Inflammatory macrophage treated with lipopolysaccharide for 4 hours (primary cell): ENCODE data around the gene TMEM212.
A peak's percentile ranks its signal among the peaks of the same experiment; 100 is the strongest.
"Not testable (repeated sequence)": the region's sequence is repeated elsewhere in the genome, so short reads cannot be mapped to it uniquely, and the experiment has no call there.

Source experiments
- DNase-seq: peaks from one replicate; pipeline ENCODE4 v3.0.0-alpha.2; 2020

TMEM212 gene

DNA sequence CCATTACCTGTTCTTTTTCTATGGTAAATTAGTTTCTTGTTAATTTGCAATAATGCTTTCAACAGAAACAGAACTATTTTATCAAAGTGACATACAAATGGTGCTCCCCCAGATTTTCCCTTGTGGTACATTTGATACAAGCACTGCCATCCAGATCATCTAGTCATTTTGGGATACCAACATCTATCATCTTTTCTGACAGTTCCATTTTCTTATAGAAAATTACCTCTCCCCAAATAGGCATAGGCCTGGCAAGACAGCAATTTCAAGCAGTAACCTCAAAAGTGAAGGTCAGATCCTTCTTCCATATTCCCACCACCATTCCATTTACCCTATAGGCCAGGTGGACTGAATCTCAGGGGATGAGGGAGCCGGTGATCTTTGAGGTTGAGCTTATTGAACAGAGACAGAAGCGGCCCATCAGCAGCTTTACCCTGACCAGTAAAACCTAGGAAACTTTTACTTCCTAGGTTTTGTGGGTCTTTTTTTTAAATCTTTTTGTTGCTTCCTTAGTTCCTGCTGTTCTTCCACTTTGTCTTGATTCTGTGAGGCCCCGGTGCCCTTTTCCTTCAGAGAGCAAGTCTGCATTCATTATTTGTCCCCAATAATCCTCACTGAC lies 29.8 kb upstream of the TMEM212 start:
- no peak for DNase-seq

DNA sequence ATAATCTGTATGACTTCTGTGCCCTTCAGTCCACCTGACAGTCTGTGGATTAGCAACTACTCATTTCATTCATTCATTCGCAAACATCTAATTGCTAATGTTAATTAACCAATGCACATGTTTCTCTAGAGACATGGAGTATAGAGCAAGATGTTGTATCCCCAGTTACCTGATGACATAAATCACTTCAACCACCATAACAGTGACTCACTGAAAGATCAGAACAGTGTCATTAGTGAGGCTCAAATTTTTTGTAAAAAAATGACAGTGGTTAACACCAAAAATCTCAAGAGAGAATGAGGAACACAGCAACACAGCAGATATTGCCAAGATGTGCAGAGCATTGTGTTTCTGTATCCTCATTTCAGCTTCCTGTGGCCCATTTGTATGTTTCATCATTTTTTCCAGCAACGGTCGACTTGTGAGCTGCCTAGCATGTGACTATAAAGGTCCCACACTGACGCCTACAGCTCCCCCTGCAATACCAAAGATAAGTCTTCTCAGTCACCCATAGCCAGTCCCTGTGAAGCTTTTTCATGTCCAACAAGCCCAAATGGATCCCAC lies 29.2 kb upstream of the TMEM212 start:
- DNase-seq, result peak; percentile 99

DNA sequence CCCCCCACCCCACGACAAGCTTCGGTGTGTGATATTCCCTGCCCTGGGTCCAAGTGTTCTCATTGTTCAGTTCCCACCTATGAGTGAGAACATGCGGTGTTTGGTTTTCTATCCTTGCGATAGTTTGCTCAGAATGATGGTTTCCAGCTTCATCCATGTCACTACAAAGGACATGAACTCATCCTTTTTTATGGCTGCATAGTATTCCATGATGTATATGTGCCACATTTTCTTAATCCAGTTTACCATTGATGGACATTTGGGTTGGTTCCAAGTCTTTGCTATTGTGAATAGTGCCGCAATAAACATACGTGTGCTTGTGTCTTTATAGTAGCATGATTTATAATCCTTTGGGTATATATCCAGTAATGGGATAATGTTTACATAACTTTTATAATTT lies 28.5 kb upstream of the TMEM212 start:
- not testable (repeated sequence) for DNase-seq

DNA sequence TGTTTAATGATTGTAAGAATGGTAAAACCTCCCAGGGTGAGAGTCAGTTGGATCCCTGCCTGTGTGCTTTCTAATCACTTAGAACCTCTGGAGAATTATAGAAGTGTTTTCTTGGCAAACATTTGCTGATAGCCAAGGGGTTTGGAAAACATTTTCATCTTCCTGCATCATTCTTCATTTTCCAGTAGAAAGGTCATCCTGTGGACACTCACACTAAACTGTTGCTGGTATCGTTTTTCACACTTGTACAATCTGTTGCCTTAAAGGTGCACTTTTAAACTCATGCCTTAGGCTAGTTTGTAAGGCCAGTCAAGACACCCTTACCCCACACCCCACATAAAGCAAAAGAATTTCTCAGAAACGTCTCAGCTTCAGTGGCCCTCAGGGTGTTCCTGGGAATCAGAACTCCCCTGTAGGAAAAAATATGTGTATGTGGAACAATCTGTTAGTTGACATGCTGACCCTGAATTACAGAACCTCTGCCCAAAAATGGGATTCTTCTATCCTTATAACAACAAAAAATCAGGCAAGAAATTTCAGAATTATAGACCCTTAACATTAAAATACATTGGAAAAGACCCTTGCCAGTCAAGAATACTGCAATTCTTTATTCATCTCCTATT lies 27.1 kb upstream of the TMEM212 start:
- no peak for DNase-seq

DNA sequence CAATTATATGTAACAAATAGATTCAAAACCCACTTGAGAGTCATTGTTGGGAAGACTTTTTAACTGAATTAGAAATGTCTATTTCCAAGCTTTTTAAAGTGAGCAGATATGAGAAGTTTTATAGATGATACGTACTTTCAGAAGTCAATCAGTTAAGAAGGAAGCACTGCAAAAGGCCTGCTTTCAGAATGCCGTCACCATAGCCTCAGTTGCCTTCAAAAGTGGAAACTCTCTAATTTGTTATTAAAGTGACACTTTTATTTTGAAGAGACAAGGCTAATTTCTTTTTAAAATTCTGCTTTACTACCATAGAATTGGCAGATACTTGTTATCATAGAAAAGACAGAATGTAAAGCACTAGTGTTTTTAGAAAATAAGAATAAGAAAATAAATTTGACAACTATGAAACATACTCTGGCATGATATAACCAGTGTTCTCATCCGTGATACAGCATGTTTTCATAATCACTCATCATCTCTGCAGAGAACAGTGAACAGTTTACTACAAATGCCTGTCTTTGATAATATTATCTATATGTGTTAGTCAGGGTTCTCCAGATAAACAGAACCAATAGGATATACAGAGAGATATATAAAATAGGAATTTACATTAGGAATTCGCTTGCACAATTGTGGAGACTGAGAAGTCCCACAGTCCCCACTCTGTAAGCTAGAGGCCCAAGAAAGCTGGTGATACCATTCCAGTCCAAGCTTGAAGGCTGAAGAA lies 25.9 kb upstream of the TMEM212 start:
- peak; percentile 27 for DNase-seq

DNA sequence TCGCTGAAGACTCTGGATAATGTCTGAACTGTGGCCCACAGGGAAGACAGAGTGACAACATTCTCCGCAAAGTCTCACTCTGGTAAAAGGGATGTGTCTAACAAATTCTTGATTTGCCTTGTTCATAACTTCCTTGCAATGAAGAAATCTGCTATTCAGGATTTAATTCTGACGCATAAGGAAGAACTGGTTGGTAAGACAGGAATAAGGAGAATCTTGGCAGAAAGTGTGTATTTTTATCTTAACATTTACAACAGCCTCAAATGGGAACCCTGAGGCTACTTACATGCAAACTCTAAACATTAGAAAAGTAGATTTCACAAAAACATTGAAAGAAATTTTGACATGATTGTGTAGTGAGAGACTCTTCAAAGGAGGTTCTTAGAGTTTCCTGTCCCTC lies 22.1 kb upstream of the TMEM212 start:
- no peak for DNase-seq

DNA sequence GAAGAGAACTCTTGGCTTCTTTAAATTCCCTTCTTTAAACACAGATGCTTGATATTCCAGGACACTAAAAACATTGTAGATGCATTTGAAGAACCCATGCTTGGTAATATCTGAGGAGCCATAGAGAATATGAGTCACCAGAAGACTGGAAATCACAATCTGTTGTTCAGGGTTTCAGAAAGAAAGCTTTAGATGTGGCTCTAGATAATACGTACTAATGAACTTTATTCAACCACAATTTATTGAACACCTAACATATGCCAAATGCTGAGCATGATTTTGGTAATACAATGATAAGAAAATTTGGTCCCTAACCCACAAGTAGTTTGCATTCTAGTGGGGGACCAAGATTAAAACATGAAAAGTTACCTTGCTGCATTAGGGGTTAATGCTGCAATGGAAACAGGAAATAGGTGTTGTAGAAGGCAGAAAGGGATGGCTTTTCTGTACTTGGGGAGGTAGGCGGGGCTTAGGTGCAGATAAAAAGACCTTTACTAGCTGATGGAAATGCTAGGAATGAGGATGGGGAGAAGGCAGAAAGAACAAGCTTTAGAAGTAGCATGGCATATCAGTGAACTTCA lies 21.3 kb upstream of the TMEM212 start:
- DNase-seq, result no peak

DNA sequence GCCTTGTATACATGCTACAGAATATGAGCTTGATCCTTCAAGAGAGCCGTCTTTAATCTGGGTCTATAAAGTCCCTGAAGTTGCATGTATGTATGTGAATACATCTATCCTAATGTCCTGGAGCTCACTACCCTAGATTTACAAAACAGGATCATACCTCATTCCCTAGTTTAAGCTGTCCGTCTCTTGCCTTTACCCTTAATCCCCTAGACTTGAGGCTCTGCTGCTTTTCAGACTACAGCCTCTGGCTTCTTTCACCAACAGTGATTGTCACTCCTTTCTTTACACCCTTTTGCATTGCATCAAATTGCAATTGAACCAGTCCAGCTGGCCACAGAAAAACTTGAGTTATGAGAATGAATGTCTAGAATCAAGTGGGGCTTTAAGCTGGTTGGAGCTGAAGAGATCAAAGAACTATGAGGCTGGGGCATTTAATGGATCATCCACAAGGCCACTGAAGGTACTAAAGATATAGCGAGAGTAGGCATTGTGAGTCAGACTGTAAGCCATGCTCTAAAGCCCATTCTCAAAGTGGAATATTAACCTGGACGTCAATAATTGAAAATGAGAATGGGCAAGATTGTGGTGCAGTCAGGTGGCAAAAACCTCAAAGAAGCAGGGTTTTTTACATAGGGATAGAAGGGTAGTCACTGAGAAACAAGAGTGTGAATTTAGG lies 20.6 kb upstream of the TMEM212 start:
- DNase-seq, result no peak

DNA sequence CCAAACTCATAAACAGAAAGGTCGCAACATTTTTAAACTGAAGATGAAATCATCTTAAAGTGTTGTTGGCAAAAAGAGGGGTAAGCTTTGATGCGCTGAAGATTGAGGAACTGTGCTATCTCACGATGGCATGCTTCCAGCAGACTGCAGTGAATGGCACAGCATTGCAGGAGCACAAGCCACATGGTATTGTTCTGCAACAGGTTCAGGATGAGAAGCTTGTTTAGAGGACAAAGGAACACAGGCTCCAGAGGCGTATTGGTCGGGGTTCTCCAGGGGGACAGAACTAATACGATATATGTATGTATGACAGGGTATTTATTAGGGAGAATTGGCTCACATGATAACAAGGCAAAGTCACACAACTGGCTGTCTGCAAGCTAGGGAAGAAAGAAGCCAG lies 19.0 kb upstream of the TMEM212 start:
- peak; percentile 82 for DNase-seq

DNA sequence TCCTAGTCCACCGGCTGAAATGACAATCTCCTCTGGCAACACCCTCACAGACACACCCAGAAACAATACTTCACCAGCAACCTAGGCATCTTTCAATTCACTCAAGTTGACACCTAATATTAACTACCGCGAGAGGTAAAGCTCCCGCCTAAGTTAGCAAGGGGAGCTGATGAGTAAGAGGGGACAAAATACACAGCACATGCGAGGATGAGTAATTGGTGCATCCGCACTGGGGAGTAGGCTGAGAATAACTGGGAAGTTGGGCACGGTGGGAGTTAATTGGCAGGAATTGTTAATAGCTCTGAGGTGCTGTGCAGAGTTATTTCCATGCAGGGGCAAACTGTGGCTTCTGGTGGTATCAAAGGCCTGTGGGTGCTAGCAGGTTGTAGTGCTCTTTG lies 18.3 kb upstream of the TMEM212 start:
- peak; percentile 77 for DNase-seq

DNA sequence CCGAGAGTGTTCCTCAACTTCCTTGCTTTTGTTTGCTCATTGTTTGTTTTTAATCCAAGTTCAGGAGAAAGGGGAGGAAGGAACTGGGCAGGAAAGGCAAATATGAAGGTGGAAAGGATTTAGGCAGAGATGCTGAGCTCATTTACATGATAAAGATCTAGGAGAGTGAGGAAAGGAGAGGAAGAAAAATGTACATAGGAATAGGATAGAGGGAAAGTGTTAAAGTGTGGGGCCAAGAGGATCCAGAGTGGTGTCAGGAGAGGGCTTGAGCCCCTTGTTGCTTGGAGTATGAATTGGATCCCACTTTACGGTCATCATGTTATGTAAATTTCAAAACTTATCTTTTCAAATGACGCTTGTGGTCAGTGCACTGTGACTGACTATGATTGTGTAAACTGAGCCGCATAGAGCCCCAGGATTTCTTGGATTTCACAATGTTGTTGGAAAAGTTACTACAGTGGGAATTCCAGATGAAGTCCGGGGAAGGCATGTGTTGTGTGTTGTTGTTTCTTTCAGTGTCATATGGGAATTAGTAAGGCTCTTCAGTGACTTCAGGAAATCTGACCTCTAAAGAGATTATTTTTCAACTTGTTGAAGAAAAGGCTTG lies 17.8 kb upstream of the TMEM212 start:
- DNase-seq, result peak; percentile 97

DNA sequence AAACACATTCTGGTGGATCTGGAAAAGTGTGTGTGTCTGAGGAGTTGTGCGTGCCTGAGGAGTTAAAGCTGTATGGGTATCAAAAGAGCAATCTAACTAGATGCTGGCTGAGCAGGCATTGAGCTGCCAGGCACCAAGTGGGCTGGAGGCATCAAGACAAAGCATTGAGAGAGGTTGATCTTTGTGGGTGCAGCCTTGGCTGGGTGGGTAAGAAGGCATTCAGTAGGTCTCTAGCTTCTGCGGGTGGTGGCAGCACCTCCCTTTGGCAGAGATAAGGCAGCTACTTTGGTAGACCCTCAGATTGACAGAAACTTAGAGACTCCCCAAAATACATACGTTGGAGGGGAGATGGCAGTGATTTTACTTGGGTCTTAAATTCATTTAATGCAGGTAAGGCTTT lies 15.8 kb upstream of the TMEM212 start:
- DNase-seq, result no peak

DNA sequence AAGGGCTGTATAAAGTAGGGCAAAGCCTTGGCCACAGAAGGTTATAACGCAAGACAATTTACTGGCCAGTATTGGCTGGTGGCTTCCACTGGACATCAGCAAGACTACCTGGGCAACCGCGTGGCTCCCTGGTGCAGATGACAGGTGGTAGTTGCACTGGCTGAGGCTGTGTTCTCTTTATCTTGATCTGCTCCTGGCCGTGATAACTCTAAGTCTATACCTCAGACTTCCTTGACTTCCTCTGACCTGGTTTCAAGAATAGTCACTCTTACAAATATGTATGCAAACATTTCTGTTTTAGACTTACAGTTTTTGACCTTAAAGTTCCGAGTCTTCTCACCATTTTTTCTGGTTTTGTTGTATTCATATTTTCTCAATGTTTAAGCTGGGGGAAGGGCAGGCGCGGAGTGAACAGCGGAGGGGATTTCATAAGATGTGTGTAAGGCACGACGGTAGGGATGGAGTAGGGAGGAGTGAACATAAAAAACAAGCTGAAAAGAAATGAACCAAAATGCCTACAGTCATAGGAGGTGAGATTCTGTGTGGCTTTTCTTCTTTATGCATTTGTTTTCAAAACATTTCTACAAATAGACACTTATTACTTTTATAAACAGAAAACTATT lies 15.2 kb upstream of the TMEM212 start:
- no peak for DNase-seq

DNA sequence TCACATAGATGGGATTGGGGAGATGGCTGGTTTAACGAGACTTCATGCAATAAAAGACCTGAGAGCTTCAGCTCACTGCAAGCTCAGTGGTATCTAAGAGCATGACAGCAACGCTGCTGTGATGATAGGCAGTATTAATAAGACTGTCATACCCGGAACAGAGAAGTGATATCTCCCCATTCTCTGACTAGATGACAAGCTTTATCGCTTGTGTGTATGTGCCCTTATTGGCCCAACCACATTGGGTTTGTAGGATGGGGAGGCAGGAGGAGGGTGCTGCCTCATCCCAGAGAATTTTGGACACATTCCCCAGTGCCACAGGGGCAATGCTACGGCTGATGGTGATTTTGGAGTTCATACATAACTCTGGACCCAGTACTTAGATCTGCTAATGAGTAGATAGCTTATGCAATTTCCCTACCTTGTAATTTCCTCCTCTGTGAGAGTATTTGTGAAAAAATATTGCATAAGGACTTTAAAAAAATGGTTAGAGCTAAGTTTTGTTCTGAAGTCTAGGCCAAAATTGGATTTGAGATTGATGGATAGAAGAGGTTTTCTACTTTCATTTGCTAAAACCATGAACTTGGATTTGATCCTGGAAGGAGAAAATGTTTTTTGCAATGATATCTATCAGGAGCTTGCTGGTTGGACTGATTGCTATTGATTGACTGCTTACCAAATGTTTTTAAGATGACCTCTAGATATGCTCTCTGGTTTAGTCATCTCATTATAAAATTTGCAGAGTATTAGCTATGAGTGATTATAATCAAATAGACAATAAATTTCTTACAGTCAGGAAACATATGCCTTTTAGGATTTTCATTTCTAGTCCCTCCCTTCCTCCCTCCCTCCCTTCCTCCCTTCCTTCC lies 14.0 kb upstream of the TMEM212 start:
- peak; percentile 77 for DNase-seq

DNA sequence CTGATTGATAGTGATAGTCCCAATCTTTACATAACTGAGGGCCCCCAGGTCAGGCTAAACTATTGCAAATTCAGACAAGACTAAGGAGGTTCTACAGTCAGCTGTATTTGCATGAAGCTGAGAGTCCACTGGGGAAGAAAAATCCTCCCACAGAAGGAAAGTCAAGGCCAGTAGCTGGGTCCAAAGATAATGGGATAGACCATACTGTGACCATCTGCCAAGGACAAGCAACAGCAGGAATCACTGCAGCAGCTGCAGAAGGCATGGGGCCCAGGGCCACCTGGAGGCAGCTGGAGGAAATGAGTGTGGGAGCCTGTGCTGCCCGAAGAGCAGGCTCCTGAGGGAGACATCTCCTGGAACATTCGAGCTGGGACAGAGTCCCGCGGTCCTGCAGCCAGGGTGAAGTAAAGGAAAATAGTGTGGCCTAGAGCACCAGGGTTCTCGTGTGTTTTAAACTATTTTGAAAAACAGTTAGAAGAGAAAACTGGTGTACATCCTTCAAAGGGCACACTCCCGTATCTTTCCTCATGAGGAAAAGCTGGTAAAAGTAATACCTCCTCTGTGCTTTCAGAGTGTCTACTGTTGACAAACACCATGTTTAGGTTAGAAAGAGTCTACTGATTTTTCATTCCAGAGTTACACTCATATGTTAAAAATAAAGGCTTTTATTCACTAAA lies 13.2 kb upstream of the TMEM212 start:
- DNase-seq, result peak; percentile 71

DNA sequence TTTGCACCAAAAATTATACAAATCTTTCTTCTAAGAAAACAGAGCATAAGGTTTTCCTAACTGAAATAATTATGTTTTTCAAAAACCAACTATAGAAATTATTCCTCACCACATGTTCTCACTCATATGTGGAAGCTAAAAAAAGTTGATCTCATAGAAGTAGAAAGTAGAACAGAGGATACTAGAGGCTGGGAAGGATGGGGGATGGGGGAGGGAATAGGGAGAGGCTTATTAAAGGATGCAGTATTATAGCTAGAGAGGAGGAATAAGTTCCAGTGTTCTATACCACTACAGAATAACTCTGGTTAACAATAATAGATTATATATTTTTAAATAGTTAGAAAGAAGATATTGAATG lies 12.7 kb upstream of the TMEM212 start:
- no peak for DNase-seq

DNA sequence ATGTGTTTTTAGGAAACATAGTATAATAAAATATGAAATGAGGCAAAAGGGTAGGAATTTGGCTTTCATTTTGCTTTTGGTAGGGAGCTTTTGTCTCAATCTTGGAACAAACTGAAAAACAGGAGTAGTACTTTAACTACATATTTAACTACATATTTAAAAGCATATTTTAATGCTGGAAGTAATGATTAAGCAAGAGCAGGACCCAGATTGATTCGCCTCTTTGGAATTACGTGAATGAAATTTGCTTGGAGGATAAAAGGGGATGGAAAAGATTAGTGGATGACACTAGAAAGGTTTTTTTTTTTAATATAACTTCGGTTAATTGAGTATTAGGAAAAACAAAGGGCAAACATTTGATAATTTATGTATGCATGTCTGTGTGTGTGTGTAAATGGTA lies 11.2 kb upstream of the TMEM212 start:
- no peak for DNase-seq

DNA sequence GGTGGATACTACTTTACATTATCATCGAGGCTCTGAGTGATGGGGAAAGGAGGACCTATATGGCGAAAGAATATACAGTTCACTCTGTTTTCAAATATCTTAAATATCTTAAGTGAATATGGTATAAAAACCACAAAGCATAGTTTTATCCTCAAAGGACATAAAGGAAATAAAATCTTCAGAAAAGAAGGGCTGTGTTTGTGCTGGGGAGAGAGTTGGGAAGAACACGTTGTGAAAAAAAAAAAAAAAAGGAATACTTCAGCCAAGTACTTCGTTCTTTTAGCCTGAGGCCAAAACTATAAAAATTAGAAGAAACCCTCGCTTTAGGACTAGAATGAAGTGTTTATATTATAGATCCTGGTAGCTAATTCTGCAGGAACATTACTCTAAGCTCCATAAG lies 10.2 kb upstream of the TMEM212 start:
- DNase-seq, result no peak

DNA sequence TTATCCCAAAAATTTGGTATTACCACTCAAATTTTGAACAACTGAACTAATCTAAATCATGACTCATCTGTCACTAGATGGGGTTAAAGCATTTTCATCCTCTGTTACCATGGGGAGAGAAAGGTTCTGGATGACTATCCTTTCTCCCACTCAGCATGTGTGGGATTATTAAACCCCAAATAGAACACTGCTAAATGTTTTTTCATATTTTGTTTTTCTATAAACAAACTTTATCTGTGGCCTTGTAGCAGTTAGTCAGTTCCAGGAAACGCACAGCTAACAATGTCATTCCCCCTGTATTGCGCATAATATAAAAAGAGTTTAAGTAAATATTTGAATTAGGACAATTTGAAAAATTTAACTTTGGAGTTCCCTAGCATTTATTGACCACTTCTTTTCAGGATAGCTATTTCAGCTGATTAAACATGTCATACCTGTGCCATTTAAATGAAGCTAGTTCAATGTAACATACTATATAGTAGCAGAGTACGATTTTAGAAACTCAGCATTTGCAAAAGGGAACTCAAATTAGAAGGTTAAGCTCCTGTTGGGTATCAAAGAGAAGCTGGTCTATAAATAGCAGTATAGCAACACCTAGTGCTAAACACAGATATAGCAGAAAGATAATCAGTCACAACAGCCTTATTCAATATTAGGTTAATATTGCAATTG lies 9.2 kb upstream of the TMEM212 start:
- peak; percentile 71 for DNase-seq

DNA sequence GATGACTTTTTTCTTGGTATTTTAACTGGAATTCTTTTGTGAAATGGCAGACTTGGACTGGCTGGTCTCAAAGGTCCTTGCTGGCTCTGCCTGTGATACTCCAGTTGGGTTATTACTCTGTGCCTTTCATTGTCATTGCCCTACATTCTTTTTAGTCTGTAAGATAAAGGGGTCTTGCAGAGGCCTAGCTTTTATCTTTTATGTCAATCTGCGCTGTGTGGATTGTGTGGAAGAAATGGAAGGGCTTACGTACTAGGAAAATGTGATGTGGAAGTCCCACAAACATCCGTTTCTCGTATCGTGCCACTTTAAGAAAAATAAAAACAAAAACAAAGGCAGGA lies 8.7 kb upstream of the TMEM212 start:
- DNase-seq, result no peak
